K562 (cell line): Measurements from ENCODE around the gene GPRIN2. TPM values are rescaled to one million over a fixed set of nuclear protein-coding genes. Genes with fewer than 3 reads are reported as not detected.

Experiments used
- ADNP ChIP-seq: fragments of 200-800 bp; sonication (Bioruptor generic); IDR thresholded peaks from 2 replicates; pipeline ENCODE4 v1.6.1; 2016; ENCODE audit warnings: missing genetic modification characterization, missing compliant biosample characterization
- BMI1 ChIP-seq: fragments of 150-350 bp; IDR thresholded peaks from 2 replicates; pipeline ENCODE4 v1.6.1; 2014; ENCODE audit warnings: low read length
- BRF1 ChIP-seq: IDR thresholded peaks from 3 replicates; pipeline ENCODE4 v1.6.1; 2011; ENCODE audit warnings: borderline replicate concordance, mild to moderate bottlenecking; ENCODE audit not compliant: insufficient read length; ENCODE audit errors: extremely low read depth
- CBX2 ChIP-seq: fragments of 200-600 bp; sonication (generic); IDR thresholded peaks from one replicate; pipeline ENCODE4 v1.6.1; 2012; ENCODE audit warnings: mild to moderate bottlenecking, low read length, inconsistent platforms; ENCODE audit not compliant: insufficient read depth, poor library complexity, severe bottlenecking
- CREB1 ChIP-seq, 2 experiments: sonication (generic) in 1 of 2; formaldehyde crosslinking in 1 of 2; IDR thresholded peaks; 2 replicates each; pipeline versions ENCODE4 v1.6.1 to v1.8.0; 2012 to 2022; ENCODE audit warnings: inconsistent platforms in 1 of 2, mild to moderate bottlenecking in 1 of 2, missing genetic modification reagents in 1 of 2, moderate library complexity in 1 of 2
- ERF ChIP-seq: fragments of 450-650 bp; formaldehyde crosslinking; IDR thresholded peaks from 2 replicates; pipeline ENCODE4 v1.4.0; 2020; ENCODE audit warnings: mild to moderate bottlenecking, mixed read lengths
- FOXA3 ChIP-seq, 2 experiments: fragments of 450-650 bp in 1 of 2; sonication (generic) in 1 of 2; formaldehyde crosslinking; IDR thresholded peaks in 1 of 2; conservative IDR thresholded peaks in 1 of 2; 2 replicates each; pipeline versions ENCODE4 v1.4.0 to v1.8.0; 2020 to 2022; ENCODE audit warnings: mild to moderate bottlenecking in 2 of 2, missing genetic modification reagents in 1 of 2
- GTF2F1 ChIP-seq: IDR thresholded peaks from 2 replicates; pipeline ENCODE4 v1.6.1; 2011; ENCODE audit warnings: low read depth, low read length, improper control_type of control experiment
- KAT7 ChIP-seq: sonication (generic); formaldehyde crosslinking; IDR thresholded peaks from 2 replicates; pipeline ENCODE4 v1.8.0; 2022; ENCODE audit warnings: missing genetic modification reagents, mild to moderate bottlenecking, borderline replicate concordance
- KAT8 ChIP-seq: fragments of 450-650 bp; IDR thresholded peaks from 2 replicates; pipeline ENCODE4 v1.6.1; 2016; ENCODE audit warnings: low read depth, mild to moderate bottlenecking
- MAZ ChIP-seq, 2 experiments: fragments of 450-650 bp in 1 of 2; sonication (generic) in 1 of 2; formaldehyde crosslinking; IDR thresholded peaks in 1 of 2; conservative IDR thresholded peaks in 1 of 2; 2 replicates each; pipeline versions ENCODE4 v1.4.0 to v1.5.0; 2020; ENCODE audit warnings: mild to moderate bottlenecking in 1 of 2, missing genetic modification reagents in 1 of 2
- PPARD ChIP-seq: fragments of 250-450 bp; sonication (Bioruptor Pico); IDR thresholded peaks from 2 replicates; pipeline ENCODE4 v1.8.0; 2022; ENCODE audit warnings: inconsistent platforms, mild to moderate bottlenecking, moderate library complexity
- RBM22 ChIP-seq: fragments of 200-400 bp; formaldehyde crosslinking; IDR thresholded peaks from 2 replicates; pipeline ENCODE4 v1.6.1; 2018; ENCODE audit warnings: low read length, low read depth; ENCODE audit not compliant: poor library complexity, severe bottlenecking
- SMARCA4 ChIP-seq: fragments of 450-650 bp; IDR thresholded peaks from 2 replicates; pipeline ENCODE4 v1.6.1; 2016
- SNRNP70 ChIP-seq: fragments of 200-400 bp; formaldehyde crosslinking; optimal IDR thresholded peaks from 2 replicates; pipeline ENCODE3; 2017; ENCODE audit warnings: low read depth, low read length
- STAG1 ChIP-seq: sonication (generic); formaldehyde crosslinking; IDR thresholded peaks from 2 replicates; pipeline ENCODE4 v1.5.0; 2020; ENCODE audit warnings: missing genetic modification reagents, borderline replicate concordance
- STAT5A ChIP-seq: IDR thresholded peaks from 2 replicates; pipeline ENCODE4 v1.6.1; 2012; ENCODE audit warnings: low read length, inconsistent platforms, borderline replicate concordance
- TAF15 ChIP-seq: fragments of 200-400 bp; formaldehyde crosslinking; IDR thresholded peaks from 2 replicates; pipeline ENCODE4 v1.6.1; 2017; ENCODE audit warnings: mild to moderate bottlenecking, low read depth, low read length, moderate library complexity
- ZBED1 ChIP-seq: IDR thresholded peaks from 2 replicates; pipeline ENCODE4 v1.6.1; 2014
- ZBTB17 ChIP-seq: fragments of 450-650 bp; formaldehyde crosslinking; IDR thresholded peaks from 2 replicates; pipeline ENCODE4 v1.4.0; 2020; ENCODE audit warnings: mild to moderate bottlenecking
- ZC3H8 ChIP-seq: fragments of 450-650 bp; IDR thresholded peaks from 2 replicates; pipeline ENCODE4 v1.6.1; 2017
- ZKSCAN3 ChIP-seq: fragments of 250-450 bp; sonication (Bioruptor Pico); IDR thresholded peaks from 2 replicates; pipeline ENCODE4 v1.4.0; 2020
- ZNF347 ChIP-seq: fragments of 450-650 bp; formaldehyde crosslinking; IDR thresholded peaks from 2 replicates; pipeline ENCODE4 v1.4.0; 2020; ENCODE audit warnings: low read depth, mild to moderate bottlenecking, moderate library complexity
- ZNF699 ChIP-seq: fragments of 250-450 bp; sonication (Bioruptor Pico); IDR thresholded peaks from 2 replicates; pipeline ENCODE4 v1.8.0; 2021; ENCODE audit warnings: mild to moderate bottlenecking, moderate library complexity; ENCODE audit not compliant: insufficient replicate concordance
- ZNF77 ChIP-seq: fragments of 250-450 bp; sonication (Bioruptor Pico); IDR thresholded peaks from 2 replicates; pipeline ENCODE4 v1.5.0; 2020
- ZSCAN32 ChIP-seq: fragments of 450-650 bp; formaldehyde crosslinking; IDR thresholded peaks from 2 replicates; pipeline ENCODE4 v1.4.0; 2020; ENCODE audit warnings: mild to moderate bottlenecking, moderate library complexity
- polyA plus RNA-seq, 8 experiments: library from polyadenylated mRNA; depleted of rRNA in 4 of 8; stranded (reverse) in 5 of 8; unstranded in 3 of 8; fragments of >200 nt; fragmentation: Nextera tagmentation in 2 of 8; fragmentation: Illumina TruSeq in 1 of 8; extraction: Ambion mirVana in 2 of 8; extraction: Trizol in 1 of 8; gene quantifications; 2 replicates each; pipeline versions ENCODE4 v1.2.1 to v1.2.3, GENCODE V29; 2011 to 2014; ENCODE audit warnings: inconsistent platforms in 1 of 8, missing spikeins in 1 of 8
- total RNA-seq, 7 experiments: library from RNA; depleted of rRNA in 6 of 7; stranded (reverse); fragments of >200 nt in 6 of 7; fragmentation: Illumina TruSeq in 2 of 7; extraction: Trizol in 2 of 7; gene quantifications; 2 replicates each; pipeline versions ENCODE4 v1.2.1 to v1.2.3, GENCODE V29; 2011 to 2021; ENCODE audit warnings: low replicate concordance in 1 of 7
- TF ChIP-seq, protein P1 (sequence below): fragments of 450-650 bp; formaldehyde crosslinking; IDR thresholded peaks from 2 replicates; pipeline ENCODE4 v1.4.0; 2022; ENCODE audit warnings: mild to moderate bottlenecking, moderate library complexity
- TF ChIP-seq, protein P2 (sequence below): fragments of 450-650 bp; formaldehyde crosslinking; IDR thresholded peaks from 2 replicates; pipeline ENCODE4 v1.4.0; 2020; ENCODE audit warnings: mild to moderate bottlenecking, moderate library complexity
- TF ChIP-seq, protein P3 (sequence below): fragments of 250-450 bp; sonication (Bioruptor Pico); IDR thresholded peaks from 2 replicates; pipeline ENCODE4 v1.9.0; 2021; ENCODE audit warnings: mild to moderate bottlenecking

GPRIN2 gene
- total and polyA plus RNA-seq, 9 of the 15 experiments (the other 6 are each of a cell fraction or from before 2014, with no cell fraction given): not detected

DNA sequence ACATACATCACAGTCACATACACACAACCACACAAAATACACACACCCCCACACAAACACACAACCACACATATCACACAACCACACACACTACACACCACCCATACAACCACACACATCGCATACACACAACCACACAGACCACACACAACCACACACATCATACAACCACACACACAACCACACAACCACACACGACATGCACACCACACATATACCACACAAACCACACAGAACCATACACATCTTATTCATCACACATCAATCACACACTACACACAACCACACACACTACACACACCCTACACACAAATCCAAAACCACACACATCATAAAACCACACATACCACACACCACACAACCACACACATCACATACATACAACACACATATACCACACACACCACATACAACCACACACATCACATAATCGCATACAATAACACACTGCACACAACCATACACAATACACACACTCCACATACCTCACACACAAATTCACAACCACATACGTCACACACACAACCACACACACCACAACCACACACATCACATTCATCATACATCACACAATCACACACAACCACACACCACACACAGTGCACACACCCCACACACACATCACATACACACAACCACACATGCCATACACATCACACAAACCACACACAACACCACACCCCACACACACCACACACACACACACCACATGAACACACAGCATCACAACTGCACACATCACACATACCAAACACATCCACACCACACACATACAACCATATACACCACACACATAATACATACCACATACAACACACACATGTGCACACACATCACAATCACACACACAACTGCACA, 30.4 kb downstream of the GPRIN2 start (continued):
- TF ChIP-seq ERF (CRISPR knock-in tag) (no peak), CREB1 (IDR thresholded peaks at IDR 0.05) (no peak), CREB1 (CRISPR knock-in tag; IDR thresholded peaks at IDR 0.05) (no peak), BMI1 (no peak), ZBED1 (no peak), STAG1 (CRISPR knock-in tag) (no peak; the same call in 1 of the 2 replicates), KAT8 (no peak), TAF15 (no peak), ZC3H8 (peak; percentile 81; the same call in 1 of the 2 replicates), ADNP (peak; percentile 86), ZNF77 (CRISPR knock-in tag) (no peak), BRF1 (no peak), ZNF347 (CRISPR knock-in tag) (no peak), MAZ (CRISPR knock-in tag; conservative IDR thresholded peaks at IDR 0.05 in 1 of 2, IDR thresholded peaks at IDR 0.05 in 1 of 2) (no peak), ZNF699 (CRISPR knock-in tag) (no peak), ZKSCAN3 (CRISPR knock-in tag) (no peak), ZSCAN32 (CRISPR knock-in tag) (no peak), FOXA3 (CRISPR knock-in tag; conservative IDR thresholded peaks at IDR 0.05 in 1 of 2, IDR thresholded peaks at IDR 0.05 in 1 of 2) (no peak), SNRNP70 (no peak), RBM22 (no peak), ZBTB17 (CRISPR knock-in tag) (no peak), KAT7 (no peak), GTF2F1 (no peak), PPARD (CRISPR knock-in tag) (no peak), STAT5A (no peak), SMARCA4 (no peak), CBX2 (no peak)
- TF ChIP-seq, protein P1, sequence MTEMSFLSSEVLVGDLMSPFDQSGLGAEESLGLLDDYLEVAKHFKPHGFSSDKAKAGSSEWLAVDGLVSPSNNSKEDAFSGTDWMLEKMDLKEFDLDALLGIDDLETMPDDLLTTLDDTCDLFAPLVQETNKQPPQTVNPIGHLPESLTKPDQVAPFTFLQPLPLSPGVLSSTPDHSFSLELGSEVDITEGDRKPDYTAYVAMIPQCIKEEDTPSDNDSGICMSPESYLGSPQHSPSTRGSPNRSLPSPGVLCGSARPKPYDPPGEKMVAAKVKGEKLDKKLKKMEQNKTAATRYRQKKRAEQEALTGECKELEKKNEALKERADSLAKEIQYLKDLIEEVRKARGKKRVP (CRISPR knock-in tag): no peak
- TF ChIP-seq, protein P2, sequence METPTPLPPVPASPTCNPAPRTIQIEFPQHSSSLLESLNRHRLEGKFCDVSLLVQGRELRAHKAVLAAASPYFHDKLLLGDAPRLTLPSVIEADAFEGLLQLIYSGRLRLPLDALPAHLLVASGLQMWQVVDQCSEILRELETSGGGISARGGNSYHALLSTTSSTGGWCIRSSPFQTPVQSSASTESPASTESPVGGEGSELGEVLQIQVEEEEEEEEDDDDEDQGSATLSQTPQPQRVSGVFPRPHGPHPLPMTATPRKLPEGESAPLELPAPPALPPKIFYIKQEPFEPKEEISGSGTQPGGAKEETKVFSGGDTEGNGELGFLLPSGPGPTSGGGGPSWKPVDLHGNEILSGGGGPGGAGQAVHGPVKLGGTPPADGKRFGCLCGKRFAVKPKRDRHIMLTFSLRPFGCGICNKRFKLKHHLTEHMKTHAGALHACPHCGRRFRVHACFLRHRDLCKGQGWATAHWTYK (CRISPR knock-in tag): no peak
- TF ChIP-seq, protein P3, sequence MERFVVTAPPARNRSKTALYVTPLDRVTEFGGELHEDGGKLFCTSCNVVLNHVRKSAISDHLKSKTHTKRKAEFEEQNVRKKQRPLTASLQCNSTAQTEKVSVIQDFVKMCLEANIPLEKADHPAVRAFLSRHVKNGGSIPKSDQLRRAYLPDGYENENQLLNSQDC (CRISPR knock-in tag): no peak
